ENCODE results near the gene DPY19L1.

DPY19L1 gene

DNA sequence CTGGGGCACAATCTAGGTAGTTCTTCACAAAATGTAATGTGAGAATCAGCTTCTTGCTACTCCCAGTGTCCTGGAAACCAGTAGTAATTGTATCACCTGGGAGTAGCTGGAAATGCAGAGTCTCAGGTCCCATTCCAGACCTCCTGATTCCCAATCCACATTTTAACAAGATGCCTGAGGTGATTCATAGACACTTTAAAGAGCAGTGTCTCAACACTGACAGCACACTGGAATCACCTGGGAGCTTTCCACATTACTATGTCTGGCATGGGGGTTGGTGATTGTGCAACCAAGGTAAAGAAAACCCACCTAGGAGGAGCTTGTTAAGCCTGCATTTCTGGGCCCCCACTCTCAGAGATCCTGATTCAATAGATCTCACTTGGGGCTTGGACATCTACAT is 11.1 kb downstream of the DPY19L1 start:
- no peak overlapping the region for H3K27ac ChIP-seq
- no peaks in the 10 kb centered on the region for H3K36me3 ChIP-seq
- TF ChIP-seq, protein P1, sequence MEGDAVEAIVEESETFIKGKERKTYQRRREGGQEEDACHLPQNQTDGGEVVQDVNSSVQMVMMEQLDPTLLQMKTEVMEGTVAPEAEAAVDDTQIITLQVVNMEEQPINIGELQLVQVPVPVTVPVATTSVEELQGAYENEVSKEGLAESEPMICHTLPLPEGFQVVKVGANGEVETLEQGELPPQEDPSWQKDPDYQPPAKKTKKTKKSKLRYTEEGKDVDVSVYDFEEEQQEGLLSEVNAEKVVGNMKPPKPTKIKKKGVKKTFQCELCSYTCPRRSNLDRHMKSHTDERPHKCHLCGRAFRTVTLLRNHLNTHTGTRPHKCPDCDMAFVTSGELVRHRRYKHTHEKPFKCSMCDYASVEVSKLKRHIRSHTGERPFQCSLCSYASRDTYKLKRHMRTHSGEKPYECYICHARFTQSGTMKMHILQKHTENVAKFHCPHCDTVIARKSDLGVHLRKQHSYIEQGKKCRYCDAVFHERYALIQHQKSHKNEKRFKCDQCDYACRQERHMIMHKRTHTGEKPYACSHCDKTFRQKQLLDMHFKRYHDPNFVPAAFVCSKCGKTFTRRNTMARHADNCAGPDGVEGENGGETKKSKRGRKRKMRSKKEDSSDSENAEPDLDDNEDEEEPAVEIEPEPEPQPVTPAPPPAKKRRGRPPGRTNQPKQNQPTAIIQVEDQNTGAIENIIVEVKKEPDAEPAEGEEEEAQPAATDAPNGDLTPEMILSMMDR (IDR thresholded peaks at IDR 0.05): no peak
- no peak overlapping the region for H3K4me3 ChIP-seq (ENCODE audit: low read depth in 1 of 2, low read length in 1 of 2)
- H3K4me1 ChIP-seq (ENCODE audit: control insufficient read depth in 1 of 2, insufficient read depth in 1 of 2, low read depth in 1 of 2, low read length in 1 of 2): no peaks in the 10 kb centered on the region
- no peaks in the 10 kb centered on the region for H3K9me3 ChIP-seq
- H3K27me3 ChIP-seq: no peaks in the 10 kb centered on the region

DNA sequence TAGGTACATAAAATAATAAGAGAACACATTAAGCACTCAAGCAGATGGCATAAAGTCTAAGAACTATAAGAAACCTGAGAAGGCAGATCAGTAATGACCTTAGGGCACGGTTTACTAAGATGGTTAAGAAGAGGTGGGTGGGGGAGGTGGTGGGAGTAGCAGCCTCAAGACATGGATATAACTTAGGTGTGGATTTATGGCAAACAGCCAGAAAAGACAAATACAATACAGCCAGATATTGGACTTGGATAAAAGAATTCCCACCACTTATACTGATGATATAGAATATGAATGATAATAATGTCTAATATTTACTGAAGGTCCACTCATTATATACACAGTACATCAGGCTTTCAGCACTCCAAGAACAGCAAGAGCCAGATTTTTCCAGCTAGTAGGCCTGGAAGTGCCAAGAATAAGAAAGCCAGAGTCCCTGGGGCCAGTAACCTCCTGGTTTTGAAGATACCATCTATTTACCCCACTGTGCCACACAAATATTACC is 11.9 kb downstream of the DPY19L1 start:
- H3K36me3 ChIP-seq: no peaks in the 10 kb centered on the region
- H3K9me3 ChIP-seq: no peaks in the 10 kb centered on the region
- H3K27ac ChIP-seq: no peak overlapping the region
- H3K27me3 ChIP-seq: no peaks in the 10 kb centered on the region
- TF ChIP-seq, protein P1 (IDR thresholded peaks at IDR 0.05): no peak
- no peaks in the 10 kb centered on the region for H3K4me1 ChIP-seq (ENCODE audit: control insufficient read depth in 1 of 2, insufficient read depth in 1 of 2, low read depth in 1 of 2, low read length in 1 of 2)
- no peak overlapping the region for H3K4me3 ChIP-seq (ENCODE audit: low read depth in 1 of 2, low read length in 1 of 2)

DNA sequence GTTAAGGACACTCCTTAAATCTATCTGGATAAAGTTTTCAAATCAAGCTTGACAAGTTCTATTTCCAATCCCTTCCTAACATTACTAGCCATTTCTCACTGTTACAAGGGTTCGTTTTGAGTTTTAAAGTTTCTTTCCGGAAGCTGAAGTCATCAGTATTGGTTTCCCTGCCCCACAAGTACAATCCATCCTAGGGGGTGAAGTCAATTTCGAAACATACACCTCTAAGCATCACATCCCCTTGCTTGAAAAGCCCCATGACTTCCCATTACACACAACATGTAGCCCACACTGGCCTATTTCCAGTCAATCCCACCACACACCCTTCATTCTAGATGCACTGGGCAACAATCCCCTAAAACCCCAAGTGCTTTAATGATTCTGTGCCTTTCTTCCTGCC is 13.0 kb downstream of the DPY19L1 start:
- Histone ChIP-seq H3K9me3 (no peaks in the 10 kb centered on the region), H3K4me3 (ENCODE audit: low read depth in 1 of 2, low read length in 1 of 2) (no peak overlapping the region), H3K4me1 (ENCODE audit: control insufficient read depth in 1 of 2, insufficient read depth in 1 of 2, low read depth in 1 of 2, low read length in 1 of 2) (no peaks in the 10 kb centered on the region), H3K27me3 (no peaks in the 10 kb centered on the region), H3K27ac (no peak overlapping the region), H3K36me3 (no peaks in the 10 kb centered on the region)
- TF ChIP-seq, protein P1 (IDR thresholded peaks at IDR 0.05): no peak

DNA sequence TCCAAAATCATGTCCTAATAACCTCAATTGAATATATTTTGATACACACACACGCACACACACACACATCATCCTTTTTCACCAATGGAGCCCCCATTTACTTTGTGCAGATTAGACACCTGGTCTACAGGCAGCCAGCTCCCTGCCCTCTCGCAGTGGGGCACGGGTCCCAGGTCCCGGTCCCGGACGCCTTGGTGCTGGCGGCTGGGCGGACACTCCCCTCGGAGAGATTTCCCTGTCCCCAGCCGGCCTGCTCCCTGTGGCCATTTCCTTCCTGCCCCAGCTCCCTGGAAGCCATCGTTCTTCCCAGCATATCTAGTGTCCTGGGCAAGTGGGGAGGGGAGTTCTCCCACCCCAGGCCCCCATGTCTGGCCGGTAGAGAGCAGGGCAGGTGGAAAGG is 14.6 kb downstream of the DPY19L1 start:
- Histone ChIP-seq H3K4me3 (ENCODE audit: low read depth in 1 of 2, low read length in 1 of 2) (no peak overlapping the region), H3K27ac (no peak overlapping the region), H3K36me3 (no peaks in the 10 kb centered on the region), H3K4me1 (ENCODE audit: control insufficient read depth in 1 of 2, insufficient read depth in 1 of 2, low read depth in 1 of 2, low read length in 1 of 2) (no peaks in the 10 kb centered on the region), H3K27me3 (no peaks in the 10 kb centered on the region), H3K9me3 (no peaks in the 10 kb centered on the region)
- TF ChIP-seq, protein P1 (IDR thresholded peaks at IDR 0.05): no peak

DNA sequence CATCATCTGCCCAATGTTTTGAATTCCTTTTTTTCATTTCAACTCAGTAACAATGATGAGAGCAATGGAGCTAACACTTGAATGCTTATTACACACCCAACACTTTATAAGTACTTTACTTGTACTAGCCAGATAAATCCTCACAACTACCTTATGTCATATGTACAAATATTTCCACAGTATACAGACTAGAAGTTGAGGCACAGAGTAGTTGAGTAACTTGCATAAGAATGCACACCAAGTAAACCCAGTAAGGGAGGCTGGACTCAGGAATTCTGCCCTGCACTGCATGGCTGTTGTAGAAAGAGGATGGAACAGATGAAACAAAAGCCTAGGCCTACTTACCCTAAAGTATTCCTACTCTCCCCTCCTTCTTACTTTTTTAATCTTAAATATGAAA is 15.8 kb downstream of the DPY19L1 start:
- H3K36me3 ChIP-seq: no peaks in the 10 kb centered on the region
- TF ChIP-seq, protein P1 (IDR thresholded peaks at IDR 0.05): no peak
- no peak overlapping the region for H3K4me3 ChIP-seq (ENCODE audit: low read depth in 1 of 2, low read length in 1 of 2)
- no peaks in the 10 kb centered on the region for H3K9me3 ChIP-seq
- no peaks in the 10 kb centered on the region for H3K4me1 ChIP-seq (ENCODE audit: control insufficient read depth in 1 of 2, insufficient read depth in 1 of 2, low read depth in 1 of 2, low read length in 1 of 2)
- H3K27me3 ChIP-seq: no peaks in the 10 kb centered on the region
- no peak overlapping the region for H3K27ac ChIP-seq

DNA sequence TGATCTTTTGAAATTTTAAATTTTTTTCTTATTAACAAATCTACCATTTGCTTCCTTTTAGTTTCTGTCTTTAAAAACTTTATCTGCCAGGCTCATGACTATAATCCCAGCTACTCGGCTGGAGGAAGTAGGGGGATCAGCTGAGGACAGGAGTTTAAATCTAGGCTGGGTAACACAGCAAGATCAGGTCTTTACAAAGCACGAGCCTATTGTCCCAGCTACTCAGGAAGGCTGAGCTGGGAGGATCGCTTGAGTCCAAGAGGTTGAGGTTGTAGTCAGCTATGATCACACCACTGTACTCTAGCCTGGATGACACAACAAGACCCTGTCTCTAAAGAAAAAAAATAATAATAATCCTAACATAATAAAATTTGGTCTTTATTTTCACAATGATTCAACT is 17.5 kb downstream of the DPY19L1 start:
- Histone ChIP-seq H3K36me3 (no peaks in the 10 kb centered on the region), H3K9me3 (no peaks in the 10 kb centered on the region), H3K4me1 (ENCODE audit: control insufficient read depth in 1 of 2, insufficient read depth in 1 of 2, low read depth in 1 of 2, low read length in 1 of 2) (no peaks in the 10 kb centered on the region), H3K4me3 (ENCODE audit: low read depth in 1 of 2, low read length in 1 of 2) (no peak overlapping the region), H3K27me3 (no peaks in the 10 kb centered on the region), H3K27ac (no peak overlapping the region)
- TF ChIP-seq, protein P1 (IDR thresholded peaks at IDR 0.05): no peak
